GM12873 (cell line): ENCODE data around the gene LRRC72.

Experiments used
- CTCF ChIP-seq: IDR thresholded peaks from 2 replicates; pipeline ENCODE4 v1.5.1; 2012; ENCODE audit warnings: low read depth, mild to moderate bottlenecking, moderate library complexity, low read length, control low read depth; ENCODE audit not compliant: insufficient read depth; ENCODE audit errors: missing control alignments

The LRRC72 gene

GRCh38 chr7:16512097-16512496 is 14.5 kb upstream of the LRRC72 start:
- no peak for TF ChIP-seq CTCF

- TF ChIP-seq CTCF: no peak
Observed at GRCh38 chr7:16514271-16514670, 12.4 kb upstream of the LRRC72 start.

- TF ChIP-seq CTCF: no peak
Observed at GRCh38 chr7:16514729-16515128, 11.9 kb upstream of the LRRC72 start.

GRCh38 chr7:16515785-16516685 is 10.6 kb upstream of the LRRC72 start:
- TF ChIP-seq CTCF: no peak

- TF ChIP-seq CTCF: no peak
Observed at GRCh38 chr7:16524332-16524731, 2.3 kb upstream of the LRRC72 start.

GRCh38 chr7:16528520-16528919 is 1.9 kb downstream of the LRRC72 start:
- no peak for TF ChIP-seq CTCF

- no peak for TF ChIP-seq CTCF
Observed at GRCh38 chr7:16529697-16530096, 3.1 kb downstream of the LRRC72 start.
